Type B pancreatic cell (in vitro differentiated cells): ENCODE data around the gene FAM171A1. TPM values are rescaled to one million over a fixed set of nuclear protein-coding genes. Genes with fewer than 3 reads are reported as not detected.

Experiments used
- DNase-seq: peaks from one replicate; pipeline ENCODE4 v3.0.0; 2021; ENCODE audit warnings: mixed read lengths; ENCODE audit not compliant: unreplicated experiment; ENCODE audit errors: extremely low spot score
- H3K27ac Mint-ChIP-seq: 2 replicates; pipeline ENCODE4 v1.8.0; 2021; ENCODE audit warnings: mild to moderate bottlenecking, mixed read lengths
- H3K27me3 Mint-ChIP-seq: 2 replicates; pipeline ENCODE4 v1.8.0; 2021; ENCODE audit warnings: mixed read lengths
- H3K36me3 Mint-ChIP-seq: 2 replicates; pipeline ENCODE4 v1.8.0; 2021; ENCODE audit warnings: mixed read lengths
- H3K4me1 Mint-ChIP-seq: one replicate; pipeline ENCODE4 v1.8.0; 2021; ENCODE audit warnings: mixed read lengths; ENCODE audit not compliant: unreplicated experiment
- H3K4me3 Mint-ChIP-seq: 2 replicates; pipeline ENCODE4 v1.8.0; 2021; ENCODE audit warnings: mild to moderate bottlenecking, mixed read lengths
- H3K9me3 Mint-ChIP-seq: 2 replicates; pipeline ENCODE4 v1.8.0; 2021; ENCODE audit warnings: mixed read lengths
- CTCF ChIP-seq: fragments of 200-600 bp; sonication (generic); conservative IDR thresholded peaks from 2 replicates; pipeline ENCODE4 v1.5.0; 2021; ENCODE audit warnings: antibody characterized with exemption, mild to moderate bottlenecking
- total RNA-seq: library from RNA; stranded (reverse); gene quantifications from 2 replicates; pipeline ENCODE4 v1.2.1, GENCODE V29; 2021; ENCODE audit warnings: low replicate concordance

Gene FAM171A1
- total RNA-seq, 1 donor from 2014 or later = 49.3 TPM

- Mint-ChIP-seq H3K4me1 (no peaks in the 10 kb centered on the region), H3K4me3 (no peak overlapping the region), H3K27ac (no peak overlapping the region), H3K36me3 (peaks cover 34% of the 10 kb centered on the region), H3K27me3 (no peaks in the 10 kb centered on the region), H3K9me3 (peaks cover 8% of the 10 kb centered on the region)
- TF ChIP-seq CTCF = peak; percentile 21
- no peak for DNase-seq
These were observed 103.6 kb downstream of the FAM171A1 start for GRCh38 chr10:15267496-15267895.

- Mint-ChIP-seq H3K27me3 (no peaks in the 10 kb centered on the region), H3K9me3 (peaks cover 8% of the 10 kb centered on the region), H3K36me3 (peaks cover 27% of the 10 kb centered on the region), H3K4me3 (no peak overlapping the region), H3K4me1 (no peaks in the 10 kb centered on the region), H3K27ac (no peak overlapping the region)
- no peak for DNase-seq
- no peak for TF ChIP-seq CTCF
These were observed 105.0 kb downstream of the FAM171A1 start for GRCh38 chr10:15266117-15266516.

- Mint-ChIP-seq H3K27me3 (no peaks in the 10 kb centered on the region), H3K9me3 (peaks cover 8% of the 10 kb centered on the region), H3K4me3 (no peak overlapping the region), H3K36me3 (peaks cover 27% of the 10 kb centered on the region), H3K4me1 (no peaks in the 10 kb centered on the region), H3K27ac (no peak overlapping the region)
- no peak for DNase-seq
- no peak for TF ChIP-seq CTCF
These were observed 105.5 kb downstream of the FAM171A1 start for GRCh38 chr10:15265558-15265957.

GRCh38 chr10:15265056-15265455 lies 106.0 kb downstream of the FAM171A1 start:
- Mint-ChIP-seq H3K27ac (no peak overlapping the region), H3K4me3 (no peak overlapping the region), H3K9me3 (peaks cover 8% of the 10 kb centered on the region), H3K27me3 (no peaks in the 10 kb centered on the region), H3K4me1 (no peaks in the 10 kb centered on the region), H3K36me3 (peaks cover 27% of the 10 kb centered on the region)
- no peak for DNase-seq
- no peak for TF ChIP-seq CTCF

- no peaks in the 10 kb centered on the region for H3K27me3 Mint-ChIP-seq
- no peak for TF ChIP-seq CTCF
These were observed 107.3 kb downstream of the FAM171A1 start for GRCh38 chr10:15263657-15264323.

More at GRCh38 chr10:15263657-15264323, 107.3 kb downstream of the FAM171A1 start:
- Mint-ChIP-seq H3K27ac (no peak overlapping the region), H3K9me3 (no peaks in the 10 kb centered on the region), H3K36me3 (peaks cover 18% of the 10 kb centered on the region), H3K4me3 (no peak overlapping the region), H3K4me1 (no peaks in the 10 kb centered on the region)
- DNase-seq = no peak
